Thyroid gland (tissue), 4 donors: ENCODE data around the gene TRIM27.

ENCODE experiments used
- POLR2A ChIP-seq, 2 donors: fragments of 450-650 bp; IDR thresholded peaks; one replicate each; pipeline ENCODE4 v1.6.1; 2017; ENCODE audit warnings: antibody characterized with exemption in 2 of 2, mild to moderate bottlenecking in 2 of 2, moderate library complexity in 1 of 2
- TF ChIP-seq, protein P1 (sequence below), 6 experiments: fragments of 200-600 bp in 3 of 6; fragments of 450-650 bp in 3 of 6; sonication (generic) in 3 of 6; IDR thresholded peaks; one replicate each; pipeline ENCODE4 v1.5.1; 2016 to 2019; ENCODE audit warnings: antibody characterized with exemption in 6 of 6, mild to moderate bottlenecking in 2 of 6, inconsistent platforms in 1 of 6, moderate library complexity in 1 of 6

GRCh38 chr6:28887796-28888496 is 35.8 kb downstream of the TRIM27 start:
- TF ChIP-seq, protein P1, sequence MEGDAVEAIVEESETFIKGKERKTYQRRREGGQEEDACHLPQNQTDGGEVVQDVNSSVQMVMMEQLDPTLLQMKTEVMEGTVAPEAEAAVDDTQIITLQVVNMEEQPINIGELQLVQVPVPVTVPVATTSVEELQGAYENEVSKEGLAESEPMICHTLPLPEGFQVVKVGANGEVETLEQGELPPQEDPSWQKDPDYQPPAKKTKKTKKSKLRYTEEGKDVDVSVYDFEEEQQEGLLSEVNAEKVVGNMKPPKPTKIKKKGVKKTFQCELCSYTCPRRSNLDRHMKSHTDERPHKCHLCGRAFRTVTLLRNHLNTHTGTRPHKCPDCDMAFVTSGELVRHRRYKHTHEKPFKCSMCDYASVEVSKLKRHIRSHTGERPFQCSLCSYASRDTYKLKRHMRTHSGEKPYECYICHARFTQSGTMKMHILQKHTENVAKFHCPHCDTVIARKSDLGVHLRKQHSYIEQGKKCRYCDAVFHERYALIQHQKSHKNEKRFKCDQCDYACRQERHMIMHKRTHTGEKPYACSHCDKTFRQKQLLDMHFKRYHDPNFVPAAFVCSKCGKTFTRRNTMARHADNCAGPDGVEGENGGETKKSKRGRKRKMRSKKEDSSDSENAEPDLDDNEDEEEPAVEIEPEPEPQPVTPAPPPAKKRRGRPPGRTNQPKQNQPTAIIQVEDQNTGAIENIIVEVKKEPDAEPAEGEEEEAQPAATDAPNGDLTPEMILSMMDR (IDR thresholded peaks at IDR 0.05) = no peak
- TF ChIP-seq POLR2A (IDR thresholded peaks at IDR 0.05) = no peak
